Adrenal gland (tissue), 5 donors: ENCODE data around the gene HCRTR1.

ENCODE experiments used
- CTCF ChIP-seq, 6 experiments: fragments of 450-650 bp in 4 of 6; fragments of 200-600 bp in 2 of 6; sonication (generic) in 1 of 6; IDR thresholded peaks; 1 replicate in 5 of 6; 2 replicates in 1 of 6; pipeline versions ENCODE4 v1.5.1 to v1.8.0; 2016 to 2021; ENCODE audit warnings: antibody characterized with exemption in 6 of 6, mild to moderate bottlenecking in 2 of 6, moderate library complexity in 1 of 6
- POLR2A ChIP-seq, 2 donors: fragments of 450-650 bp; IDR thresholded peaks; one replicate each; pipeline ENCODE4 v1.6.1; 2017; ENCODE audit warnings: antibody characterized with exemption in 2 of 2, mild to moderate bottlenecking in 2 of 2, moderate library complexity in 1 of 2
- donor health status: DM: no; HTN: no; CAD: no.

- TF ChIP-seq CTCF (IDR thresholded peaks at IDR 0.05) (no peak), POLR2A (IDR thresholded peaks at IDR 0.05) (no peak)
Observed at GRCh38 chr1:31614414-31615005, 3.0 kb upstream of the HCRTR1 start.
